GM23338 (cell line): ENCODE results near the gene SIGLEC15. TPM values are rescaled to one million over a fixed set of nuclear protein-coding genes. Genes with fewer than 3 reads are reported as not detected.

Experiments
- ATAC-seq: fragments of 200-7000 bp; cut with Tn5 transposase; 3 replicates; pipeline ENCODE4 v1.9.1; 2020
- DNase-seq: peaks from one replicate; pipeline ENCODE4 v3.0.0-alpha.2; 2015; ENCODE audit warnings: low spot score
- H2AFZ ChIP-seq: fragments of 200-600 bp; sonication (generic); 2 replicates; pipeline ENCODE4 v1.8.0; 2016; ENCODE audit warnings: antibody characterized with exemption, mild to moderate bottlenecking, moderate library complexity
- H3F3A ChIP-seq: fragments of 200-600 bp; sonication (generic); replicated peaks from 2 replicates; pipeline ENCODE4 v1.8.0; 2017; ENCODE audit warnings: antibody characterized with exemption, mixed run types, low read depth
- H3K27ac ChIP-seq: fragments of 200-600 bp; sonication (generic); 2 replicates; pipeline ENCODE4 v1.6.1; 2016; ENCODE audit warnings: low read depth
- H3K27me3 ChIP-seq: fragments of 200-600 bp; sonication (generic); 2 replicates; pipeline ENCODE4 v1.8.0; 2016; ENCODE audit warnings: mild to moderate bottlenecking, mixed run types, moderate library complexity; ENCODE audit not compliant: insufficient read depth
- H3K36me3 ChIP-seq: fragments of 200-600 bp; sonication (generic); 2 replicates; pipeline ENCODE4 v1.8.0; 2016; ENCODE audit warnings: mild to moderate bottlenecking; ENCODE audit not compliant: insufficient read depth
- H3K4me1 ChIP-seq: fragments of 200-600 bp; sonication (generic); 2 replicates; pipeline ENCODE4 v1.8.0; 2016; ENCODE audit warnings: mild to moderate bottlenecking, moderate library complexity; ENCODE audit not compliant: insufficient read depth
- H3K4me2 ChIP-seq: fragments of 200-600 bp; sonication (generic); 2 replicates; pipeline ENCODE4 v1.7.1; 2017; ENCODE audit warnings: mixed run types
- H3K4me3 ChIP-seq: fragments of 200-600 bp; sonication (generic); 2 replicates; pipeline ENCODE4 v1.6.1; 2016; ENCODE audit warnings: mixed run types
- H3K79me2 ChIP-seq: fragments of 200-600 bp; sonication (generic); replicated peaks from 2 replicates; pipeline ENCODE4 v1.8.0; 2017; ENCODE audit warnings: mild to moderate bottlenecking; ENCODE audit not compliant: insufficient read depth
- H3K9me2 ChIP-seq: fragments of 200-600 bp; sonication (generic); 2 replicates; pipeline ENCODE4 v1.8.0; 2017; ENCODE audit not compliant: insufficient read depth
- H4K20me1 ChIP-seq: fragments of 200-600 bp; sonication (generic); replicated peaks from 2 replicates; pipeline ENCODE4 v1.8.0; 2017; ENCODE audit warnings: mild to moderate bottlenecking; ENCODE audit not compliant: insufficient read depth
- H3K27ac Mint-ChIP-seq: 2 replicates; pipeline ENCODE4 v1.8.0; 2020; ENCODE audit warnings: inconsistent platforms, mild to moderate bottlenecking, moderate library complexity, mixed read lengths
- H3K27me3 Mint-ChIP-seq: 3 replicates; pipeline ENCODE4 v1.8.0; 2022; ENCODE audit warnings: low read depth, mild to moderate bottlenecking, moderate library complexity, mixed read lengths, inconsistent platforms; ENCODE audit not compliant: insufficient read depth, poor library complexity
- H3K36me3 Mint-ChIP-seq: 3 replicates; pipeline ENCODE4 v1.8.0; 2021; ENCODE audit warnings: low read depth, mild to moderate bottlenecking, inconsistent platforms, moderate library complexity, mixed read lengths
- H3K4me1 Mint-ChIP-seq: 3 replicates; pipeline ENCODE4 v1.8.0; 2020; ENCODE audit warnings: mild to moderate bottlenecking, inconsistent platforms, mixed read lengths
- H3K4me3 Mint-ChIP-seq: 3 replicates; pipeline ENCODE4 v1.8.0; 2021; ENCODE audit warnings: moderate library complexity, mild to moderate bottlenecking, inconsistent platforms, mixed read lengths
- H3K9me3 Mint-ChIP-seq: 3 replicates; pipeline ENCODE4 v1.8.0; 2020; ENCODE audit warnings: moderate library complexity, mild to moderate bottlenecking, inconsistent platforms, mixed read lengths
- CREB1 ChIP-seq: fragments of 250-450 bp; sonication (Bioruptor Pico); IDR thresholded peaks from 2 replicates; pipeline ENCODE4 v1.5.0; 2020; ENCODE audit warnings: low read depth, mild to moderate bottlenecking, moderate library complexity
- CTCF ChIP-seq, 2 experiments: fragments of 200-600 bp in 1 of 2; sonication (generic) in 1 of 2; conservative IDR thresholded peaks; 2 replicates each; pipeline versions ENCODE4 v1.5.1 to v1.6.1; 2016 to 2017; ENCODE audit warnings: antibody characterized with exemption in 2 of 2, low read depth in 2 of 2, mild to moderate bottlenecking in 2 of 2, moderate library complexity in 1 of 2
- ETS1 ChIP-seq: IDR thresholded peaks from 2 replicates; pipeline ENCODE4 v1.6.1; 2016; ENCODE audit warnings: antibody characterized with exemption
- EZH2 ChIP-seq: fragments of 200-600 bp; sonication (generic); IDR thresholded peaks from one replicate; pipeline ENCODE4 v1.8.0; 2017; ENCODE audit warnings: antibody characterized with exemption, mild to moderate bottlenecking, low read depth; ENCODE audit not compliant: unreplicated experiment
- EZH2phosphoT487 ChIP-seq: fragments of 200-600 bp; sonication (generic); IDR thresholded peaks from one replicate; pipeline ENCODE4 v1.8.1; 2018; ENCODE audit warnings: antibody characterized with exemption; ENCODE audit not compliant: unreplicated experiment
- JUNB ChIP-seq: IDR thresholded peaks from one replicate; pipeline ENCODE4 v1.6.1; 2016; ENCODE audit warnings: antibody characterized with exemption; ENCODE audit not compliant: unreplicated experiment
- NANOG ChIP-seq: IDR thresholded peaks from 2 replicates; pipeline ENCODE4 v1.6.1; 2016; ENCODE audit warnings: antibody characterized with exemption, borderline replicate concordance
- POLR2AphosphoS5 ChIP-seq: IDR thresholded peaks from 2 replicates; pipeline ENCODE4 v1.6.1; 2016; ENCODE audit warnings: antibody characterized with exemption, low read depth
- REST ChIP-seq: IDR thresholded peaks from one replicate; pipeline ENCODE4 v1.6.1; 2018; ENCODE audit warnings: antibody characterized with exemption; ENCODE audit not compliant: unreplicated experiment
- STAT1 ChIP-seq: IDR thresholded peaks from one replicate; pipeline ENCODE4 v1.6.1; 2016; ENCODE audit warnings: antibody characterized with exemption; ENCODE audit not compliant: unreplicated experiment
- ZNF331 ChIP-seq: fragments of 250-450 bp; sonication (Bioruptor Pico); IDR thresholded peaks from 2 replicates; pipeline ENCODE4 v1.5.0; 2020; ENCODE audit warnings: low read depth, mild to moderate bottlenecking, moderate library complexity
- ZNF462 ChIP-seq: fragments of 250-450 bp; sonication (Bioruptor Pico); IDR thresholded peaks from 2 replicates; pipeline ENCODE4 v1.5.0; 2020; ENCODE audit warnings: mild to moderate bottlenecking, moderate library complexity
- polyA plus RNA-seq: library from polyadenylated mRNA; unstranded; fragments of >200 nt; fragmentation: Nextera tagmentation; extraction: Ambion mirVana; gene quantifications from 2 replicates; pipeline ENCODE4 v1.2.1, GENCODE V29; 2016
- total RNA-seq: library from RNA; depleted of rRNA; stranded (reverse); fragments of >200 nt; shearing (Covaris generic); gene quantifications from 2 replicates; pipeline ENCODE4 v1.2.3, GENCODE V29; 2014

Gene SIGLEC15
- total and polyA plus RNA-seq, 2 experiments from 2014 or later, result 0.29 TPM; not detected in 1

- no peak for TF ChIP-seq ZNF462
Measured at GRCh38 chr18:45843019-45843418, 17.5 kb downstream of the SIGLEC15 start (continued).

GRCh38 chr18:45844938-45845337 lies 19.5 kb downstream of the SIGLEC15 start:
- peaks cover 5% of the 10 kb centered on the region; the same call in 2 of the 3 replicates for H3K4me1 Mint-ChIP-seq
- H3K27me3 Mint-ChIP-seq, result peaks cover 8% of the 10 kb centered on the region
- Histone ChIP-seq H3K4me3 (no peak overlapping the region), H3K4me1 (no peaks in the 10 kb centered on the region), H3K36me3 (no peaks in the 10 kb centered on the region), H3F3A (no peaks in the 10 kb centered on the region), H3K9me2 (no peaks in the 10 kb centered on the region), H3K4me2 (no peak overlapping the region), H2AFZ (no peak overlapping the region), H4K20me1 (no peaks in the 10 kb centered on the region), H3K27ac (no peak overlapping the region), H3K27me3 (no peaks in the 10 kb centered on the region), H3K79me2 (no peaks in the 10 kb centered on the region)
- H3K36me3 Mint-ChIP-seq, result peaks cover 2% of the 10 kb centered on the region; the same call in 2 of the 3 replicates
- DNase-seq (no peak), ATAC-seq (no peak)
- H3K27ac Mint-ChIP-seq, result no peak overlapping the region
- H3K9me3 Mint-ChIP-seq, result no peaks in the 10 kb centered on the region
- no peak overlapping the region for H3K4me3 Mint-ChIP-seq
- TF ChIP-seq STAT1 (no peak), NANOG (no peak), REST (no peak), CREB1 (CRISPR knock-in tag) (no peak), ZNF331 (CRISPR knock-in tag) (no peak), EZH2 (no peak), CTCF (conservative IDR thresholded peaks at IDR 0.05; ENCODE audit: low read depth in 2 of 2) (no peak), EZH2phosphoT487 (no peak), ETS1 (no peak), JUNB (no peak), POLR2AphosphoS5 (no peak)
